ENCODE measurements around the gene RRP15.
"Not testable (repeated sequence)": the region's sequence is repeated elsewhere in the genome, so short reads cannot be mapped to it uniquely, and the experiment has no call there.

Gene RRP15

GRCh38 chr1:218304281-218305039, 19.4 kb downstream of the RRP15 start:
- no peak for DNase-seq (ENCODE audit: insufficient read length, low spot score)
- TF ChIP-seq POLR2A (IDR thresholded peaks at IDR 0.05; ENCODE audit: low read depth, low read length): no peak
- FAIRE-seq: peak; percentile 90

- DNase-seq (ENCODE audit: insufficient read length, low spot score) (no peak), FAIRE-seq (no peak)
- TF ChIP-seq POLR2A (IDR thresholded peaks at IDR 0.05; ENCODE audit: low read depth, low read length): no peak
Observed at GRCh38 chr1:218305472-218306064, 20.5 kb downstream of the RRP15 start.

DNA sequence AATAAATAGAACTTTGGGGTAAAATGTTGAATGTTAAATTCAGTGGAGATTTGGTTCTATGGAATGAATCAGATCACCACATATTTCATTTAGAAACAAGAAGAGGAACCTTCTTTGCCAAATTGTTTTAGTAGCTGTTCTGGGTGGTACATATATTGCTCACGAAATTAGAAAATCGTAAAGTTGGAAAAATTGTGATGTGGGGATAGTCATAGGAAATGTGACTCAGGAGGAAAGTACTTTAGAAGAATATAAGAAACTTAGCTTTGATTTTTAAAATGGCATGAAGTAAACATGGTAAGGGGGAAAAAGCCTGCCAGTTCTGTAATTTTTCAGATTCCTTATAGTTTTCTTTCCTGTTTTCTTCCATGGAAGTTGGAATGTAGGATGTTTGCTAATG, 27.4 kb downstream of the RRP15 start:
- FAIRE-seq: no peak
- DNase-seq (ENCODE audit: insufficient read length, low spot score): no peak

GRCh38 chr1:218314316-218314715, 29.2 kb downstream of the RRP15 start:
- DNase-seq (ENCODE audit: insufficient read length, low spot score): no peak
- FAIRE-seq: no peak
- TF ChIP-seq POLR2A (IDR thresholded peaks at IDR 0.05; ENCODE audit: low read depth, low read length): no peak

More for the DNA sequence above, 27.4 kb downstream of the RRP15 start:
- TF ChIP-seq POLR2A (IDR thresholded peaks at IDR 0.05; ENCODE audit: low read depth, low read length): no peak

DNA sequence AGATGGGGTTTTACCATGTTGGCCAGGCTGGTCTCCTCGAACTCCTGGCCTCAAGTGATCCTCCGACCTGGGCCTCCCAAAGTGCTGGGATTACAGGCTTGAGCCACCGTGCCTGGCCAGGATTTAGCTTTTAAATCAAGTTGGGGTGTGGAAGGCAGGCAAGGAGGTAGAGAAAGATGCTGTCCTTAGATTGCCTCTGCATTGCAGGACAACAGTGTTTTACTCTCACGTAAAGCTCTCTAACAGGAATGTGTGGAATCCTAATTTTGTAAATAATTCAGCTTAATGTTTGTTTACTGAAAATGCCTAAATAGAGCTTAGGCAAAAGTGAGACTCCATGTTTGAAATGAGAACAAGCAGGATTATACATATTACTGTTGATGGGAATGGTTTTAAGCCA, 30.5 kb downstream of the RRP15 start:
- FAIRE-seq (no peak), DNase-seq (ENCODE audit: insufficient read length, low spot score) (no peak)
- no peak for TF ChIP-seq POLR2A (IDR thresholded peaks at IDR 0.05; ENCODE audit: low read depth, low read length)

DNA sequence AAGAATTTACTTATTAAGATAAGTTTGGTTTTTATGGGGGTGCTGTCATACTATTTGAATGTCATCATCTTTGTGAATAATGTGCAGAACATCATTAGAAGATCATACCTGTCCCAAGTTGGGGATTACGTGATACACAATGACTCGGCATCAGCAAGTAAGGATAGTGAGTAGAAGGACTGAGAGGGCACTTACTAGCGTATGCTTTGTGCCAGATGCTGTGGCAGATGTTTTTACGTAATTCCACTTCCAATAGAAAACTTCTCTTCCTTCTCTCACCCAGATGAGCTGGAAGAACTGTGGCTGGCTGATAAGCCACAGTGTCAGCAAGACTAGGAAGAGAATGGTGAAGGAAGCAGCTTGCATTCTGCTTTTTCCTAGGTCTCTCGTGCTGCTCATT, 32.0 kb downstream of the RRP15 start:
- TF ChIP-seq POLR2A (IDR thresholded peaks at IDR 0.05; ENCODE audit: low read depth, low read length): no peak
- FAIRE-seq (no peak), DNase-seq (ENCODE audit: insufficient read length, low spot score) (no peak)

GRCh38 chr1:218320182-218320581, 35.1 kb downstream of the RRP15 start:
- not testable (repeated sequence) for FAIRE-seq

DNA sequence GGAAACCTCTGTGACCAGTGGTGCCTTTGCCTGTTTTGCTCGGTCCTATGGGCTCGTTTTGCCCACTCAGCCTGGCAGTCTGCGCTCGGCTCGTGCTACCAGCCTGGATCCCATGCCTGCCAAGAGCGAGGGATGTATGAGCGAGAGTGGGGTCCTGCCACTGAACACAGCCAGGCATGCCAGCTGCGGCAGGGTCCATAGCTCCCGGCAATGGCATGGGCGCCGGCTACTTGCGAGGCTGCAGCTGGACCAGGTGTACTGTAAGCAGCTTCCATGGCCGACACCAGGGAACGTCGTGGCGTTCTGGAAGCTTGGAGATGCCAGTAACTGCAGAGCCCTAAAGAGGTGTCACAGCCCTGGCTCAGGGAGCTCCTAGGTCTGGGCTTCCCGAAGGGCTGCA, 37.7 kb downstream of the RRP15 start:
- TF ChIP-seq POLR2A (IDR thresholded peaks at IDR 0.05; ENCODE audit: low read depth, low read length): no peak
- no peak for FAIRE-seq
- no peak for DNase-seq (ENCODE audit: insufficient read length, low spot score)

More at GRCh38 chr1:218320182-218320581, 35.1 kb downstream of the RRP15 start:
- not testable (repeated sequence) for DNase-seq (ENCODE audit: insufficient read length, low spot score)

DNA sequence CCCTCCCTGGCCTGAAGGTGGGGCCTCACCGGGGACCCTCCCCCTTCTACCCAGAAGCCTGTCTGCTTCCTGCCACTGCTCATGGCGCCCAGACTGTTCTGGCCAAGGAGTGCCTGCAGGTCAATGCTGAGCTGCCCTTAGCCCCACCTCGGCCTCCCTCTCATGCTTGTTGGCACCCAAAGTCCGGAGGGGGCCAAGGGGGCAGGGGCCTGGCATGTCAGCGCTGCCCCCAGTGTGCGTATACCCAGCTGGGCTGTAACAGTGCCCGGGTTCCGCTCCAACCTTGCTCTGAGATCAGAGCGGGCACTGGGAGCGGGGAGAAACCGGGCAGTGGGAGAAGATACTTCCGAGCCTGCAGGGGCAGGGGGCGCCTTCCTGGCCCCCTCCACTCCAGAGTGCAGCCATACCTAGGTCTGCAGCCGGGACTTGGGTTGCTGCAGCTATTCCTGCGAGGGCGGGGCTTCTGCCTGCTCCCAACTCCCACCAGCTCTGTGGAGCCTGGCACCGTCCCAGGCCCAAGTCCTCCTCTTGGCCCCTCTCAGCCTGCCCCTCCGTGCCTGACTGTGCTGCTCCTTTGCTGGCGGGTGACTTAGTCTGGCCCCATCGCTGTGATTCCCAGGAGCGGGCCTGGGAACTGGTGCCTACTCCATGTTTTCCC, 38.6 kb downstream of the RRP15 start:
- no peak for FAIRE-seq
- TF ChIP-seq POLR2A (IDR thresholded peaks at IDR 0.05; ENCODE audit: low read depth, low read length): no peak
- DNase-seq (ENCODE audit: insufficient read length, low spot score): no peak

GRCh38 chr1:218324226-218324580, 39.1 kb downstream of the RRP15 start:
- DNase-seq (ENCODE audit: insufficient read length, low spot score) (no peak), FAIRE-seq (no peak)
- TF ChIP-seq POLR2A (IDR thresholded peaks at IDR 0.05; ENCODE audit: low read depth, low read length): no peak

GRCh38 chr1:218328769-218329168, 43.7 kb downstream of the RRP15 start:
- no peak for FAIRE-seq
- no peak for DNase-seq (ENCODE audit: insufficient read length, low spot score)
- no peak for TF ChIP-seq POLR2A (IDR thresholded peaks at IDR 0.05; ENCODE audit: low read depth, low read length)

DNA sequence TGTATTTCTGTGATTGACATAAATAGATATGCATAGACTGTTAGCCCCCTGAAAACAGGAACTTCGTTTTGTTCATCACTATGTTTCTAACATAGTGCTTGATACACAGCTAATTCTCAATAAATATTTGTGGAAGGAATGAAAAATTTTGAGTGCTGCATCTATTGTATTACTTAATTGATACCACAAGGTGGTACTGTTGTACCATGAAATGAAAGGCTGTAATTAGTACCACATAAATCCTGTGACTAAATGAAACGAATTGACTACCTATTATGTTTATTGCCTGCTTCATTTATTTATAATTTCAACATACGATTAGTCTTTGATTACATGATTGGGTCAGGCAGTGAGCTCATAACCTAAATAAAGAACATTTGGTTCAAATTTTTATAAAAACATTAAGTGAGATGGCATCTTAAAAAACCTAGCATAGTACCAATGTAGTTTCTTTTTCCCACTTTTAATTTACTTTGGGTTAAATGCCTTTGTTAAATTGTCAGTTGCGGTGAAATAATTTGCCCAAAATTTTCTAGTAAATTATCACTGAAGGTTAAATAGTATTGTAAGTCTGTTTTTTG, 45.0 kb downstream of the RRP15 start:
- TF ChIP-seq POLR2A (IDR thresholded peaks at IDR 0.05; ENCODE audit: low read depth, low read length): no peak
- FAIRE-seq (peak; percentile 93), DNase-seq (ENCODE audit: insufficient read length, low spot score) (no peak)

- no peak for TF ChIP-seq POLR2A (IDR thresholded peaks at IDR 0.05; ENCODE audit: low read depth, low read length)
- DNase-seq (ENCODE audit: insufficient read length, low spot score): no peak
Observed at GRCh38 chr1:218332416-218332815, 47.3 kb downstream of the RRP15 start.

DNA sequence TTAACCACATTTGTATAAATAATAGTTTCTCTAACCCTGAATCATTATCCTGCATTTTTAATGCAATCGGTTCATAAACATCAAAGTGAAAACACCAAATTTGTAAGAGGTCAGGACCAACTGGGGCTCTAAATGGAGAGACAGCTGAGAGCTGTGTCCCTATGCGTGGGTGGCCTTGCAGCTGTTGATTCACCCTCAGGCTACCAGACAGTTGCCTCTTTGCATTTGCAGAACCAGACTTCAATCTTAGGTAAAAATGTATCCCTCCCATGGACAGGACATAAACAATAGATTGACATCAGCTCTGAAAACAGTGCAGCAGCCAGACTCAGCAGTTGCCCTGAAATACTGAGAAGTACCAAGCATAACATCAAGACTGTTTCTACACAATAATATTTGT, 51.2 kb downstream of the RRP15 start:
- TF ChIP-seq POLR2A (IDR thresholded peaks at IDR 0.05; ENCODE audit: low read depth, low read length): no peak
- DNase-seq (ENCODE audit: insufficient read length, low spot score) (no peak), FAIRE-seq (peak; percentile 43)

More at GRCh38 chr1:218332416-218332815, 47.3 kb downstream of the RRP15 start:
- FAIRE-seq: peak; percentile 75
